ENCODE results near the gene FERMT2.

FERMT2 gene

GRCh38 chr14:52950898-52951680, at the start of gene FERMT2:
TSS of gene FERMT2 (minus strand) at chr14:52951050. CDS start at chr14:52950568, 482 bp downstream.
- no peak for DNase-seq (ENCODE audit: low read depth in 2 of 3, low spot score in 2 of 3)

- no peak for DNase-seq (ENCODE audit: low read depth in 2 of 3, low spot score in 2 of 3)
These were observed 47.6 kb upstream of the FERMT2 start for GRCh38 chr14:52998376-52999015.

GRCh38 chr14:52996493-52996892, 45.6 kb upstream of the FERMT2 start:
- no peak for DNase-seq (ENCODE audit: low read depth in 2 of 3, low spot score in 2 of 3)

- DNase-seq (ENCODE audit: low read depth in 2 of 3, low spot score in 2 of 3) = no peak
These were observed 45.1 kb upstream of the FERMT2 start for GRCh38 chr14:52995998-52996397.

GRCh38 chr14:52992236-52992870, 41.5 kb upstream of the FERMT2 start:
- no peak for DNase-seq (ENCODE audit: low read depth in 2 of 3, low spot score in 2 of 3)

- no peak for DNase-seq (ENCODE audit: low read depth in 2 of 3, low spot score in 2 of 3)
These were observed 37.3 kb upstream of the FERMT2 start for GRCh38 chr14:52988139-52988538.

GRCh38 chr14:52987514-52987913, 36.7 kb upstream of the FERMT2 start:
- DNase-seq (ENCODE audit: low read depth in 2 of 3, low spot score in 2 of 3) = no peak

GRCh38 chr14:52987042-52987441, 36.2 kb upstream of the FERMT2 start:
- no peak for DNase-seq (ENCODE audit: low read depth in 2 of 3, low spot score in 2 of 3)

- DNase-seq (ENCODE audit: low read depth in 2 of 3, low spot score in 2 of 3) = no peak
These were observed 26.9 kb upstream of the FERMT2 start for GRCh38 chr14:52977798-52978197.

GRCh38 chr14:52974406-52974805, 23.6 kb upstream of the FERMT2 start:
- DNase-seq (ENCODE audit: low read depth in 2 of 3, low spot score in 2 of 3) = no peak

GRCh38 chr14:52961060-52961639, 10.3 kb upstream of the FERMT2 start:
- DNase-seq (ENCODE audit: low read depth in 2 of 3, low spot score in 2 of 3) = no peak

GRCh38 chr14:52960627-52961026, 9.8 kb upstream of the FERMT2 start:
- no peak for DNase-seq (ENCODE audit: low read depth in 2 of 3, low spot score in 2 of 3)

- DNase-seq (ENCODE audit: low read depth in 2 of 3, low spot score in 2 of 3) = no peak
These were observed 3.7 kb upstream of the FERMT2 start for GRCh38 chr14:52954346-52955214.

GRCh38 chr14:52951681-52952554, 1.1 kb upstream of the FERMT2 start:
- no peak for DNase-seq (ENCODE audit: low read depth in 2 of 3, low spot score in 2 of 3)

- no peak for DNase-seq (ENCODE audit: low read depth in 2 of 3, low spot score in 2 of 3)
These were observed 396 bp downstream of the FERMT2 start for GRCh38 chr14:52950410-52950897.

- no peak for DNase-seq (ENCODE audit: low read depth in 2 of 3, low spot score in 2 of 3)
These were observed 990 bp downstream of the FERMT2 start for GRCh38 chr14:52949711-52950409.

- no peak for DNase-seq (ENCODE audit: low read depth in 2 of 3, low spot score in 2 of 3)
These were observed 1.6 kb downstream of the FERMT2 start for GRCh38 chr14:52949249-52949648.

GRCh38 chr14:52948836-52949235, 2.0 kb downstream of the FERMT2 start:
- no peak for DNase-seq (ENCODE audit: low read depth in 2 of 3, low spot score in 2 of 3)

- DNase-seq (ENCODE audit: low read depth in 2 of 3, low spot score in 2 of 3) = no peak
These were observed 2.8 kb downstream of the FERMT2 start for GRCh38 chr14:52948039-52948438.
